B cell (primary cell): Measurements from ENCODE around the gene PIGQ. TPM values are rescaled to one million over a fixed set of nuclear protein-coding genes. Genes with fewer than 3 reads are reported as not detected.

Experiments
- ATAC-seq: fragments of 200-7000 bp; cut with Tn5 transposase; one replicate; pipeline ENCODE4 v1.10.0; 2021; ENCODE audit warnings: low read depth, mild to moderate bottlenecking, moderate number of reproducible peaks, moderate library complexity
- CTCF ChIA-PET: fragments of 350-600 bp; sonication (Branson Sonifier 250); formaldehyde crosslinking; loops from one replicate; lab custom pipeline; 2021; ENCODE audit warnings: antibody characterized with exemption, inconsistent platforms; lab: Charles Lee
- POLR2A ChIA-PET: fragments of 350-600 bp; sonication (Branson Sonifier 250); formaldehyde crosslinking; loops from one replicate; lab custom pipeline; 2021; ENCODE audit warnings: antibody characterized with exemption; lab: Charles Lee
- DNase-seq: peaks from one replicate; pipeline ENCODE4 v3.0.0; 2013
- H2AFZ ChIP-seq: 2 replicates; pipeline ENCODE4 v1.6.1; 2012; ENCODE audit warnings: mild to moderate bottlenecking, low read depth, low read length; ENCODE audit not compliant: insufficient read depth, poor library complexity, severe bottlenecking
- H3K27ac ChIP-seq, 2 donors: 1 replicate in 1 of 2; 2 replicates in 1 of 2; pipeline ENCODE4 v1.5.1; 2012 to 2013; ENCODE audit warnings: low read length in 2 of 2, mild to moderate bottlenecking in 2 of 2, moderate library complexity in 1 of 2
- H3K27me3 ChIP-seq, 4 experiments: fragments of 200-600 bp in 1 of 4; sonication (generic) in 1 of 4; replicated peaks in 1 of 4; 1 replicate in 2 of 4; 2 replicates in 2 of 4; pipeline versions ENCODE4 v1.6.1 to v1.7.0; 2013 to 2016; ENCODE audit warnings: low read length in 3 of 4, mild to moderate bottlenecking in 2 of 4, mixed read lengths in 1 of 4, moderate library complexity in 1 of 4; ENCODE audit not compliant: insufficient read depth in 4 of 4, control insufficient read depth in 3 of 4; ENCODE audit errors: control extremely low read depth in 1 of 4
- H3K36me3 ChIP-seq, 2 experiments: replicated peaks in 1 of 2; 1 replicate in 1 of 2; 2 replicates in 1 of 2; pipeline versions ENCODE4 v1.6.1 to v1.7.1; 2013; ENCODE audit warnings: low read length in 1 of 2; ENCODE audit not compliant: insufficient read depth in 2 of 2, control insufficient read depth in 1 of 2; ENCODE audit errors: control extremely low read depth in 1 of 2, extremely low read depth in 1 of 2
- H3K4me1 ChIP-seq, 2 donors: fragments of 200-600 bp in 1 of 2; sonication (generic) in 1 of 2; 1 replicate in 1 of 2; 2 replicates in 1 of 2; pipeline versions ENCODE4 v1.5.1 to v1.6.1; 2013 to 2017; ENCODE audit warnings: low read length in 2 of 2; ENCODE audit not compliant: control insufficient read depth in 2 of 2, insufficient read depth in 2 of 2
- H3K4me2 ChIP-seq: replicated peaks from 2 replicates; pipeline ENCODE3; 2012; ENCODE audit warnings: mild to moderate bottlenecking, low read depth, low read length; ENCODE audit not compliant: poor library complexity, severe bottlenecking
- H3K4me3 ChIP-seq, 5 experiments: fragments of 200-600 bp in 1 of 5; sonication (generic) in 1 of 5; 1 replicate in 3 of 5; 2 replicates in 2 of 5; pipeline versions ENCODE4 v1.5.1 to v1.7.0; 2011 to 2016; ENCODE audit warnings: low read length in 4 of 5, mild to moderate bottlenecking in 4 of 5, low read depth in 2 of 5, control low read depth in 1 of 5, moderate library complexity in 1 of 5; ENCODE audit not compliant: insufficient read depth in 1 of 5; ENCODE audit errors: control extremely low read depth in 1 of 5, extremely low read depth in 1 of 5
- H3K79me2 ChIP-seq: fragments of 200-600 bp; sonication (generic); one replicate; pipeline ENCODE4 v1.6.0; 2016; ENCODE audit warnings: low read length; ENCODE audit not compliant: control insufficient read depth, insufficient read depth
- H3K9ac ChIP-seq: fragments of 200-600 bp; sonication (generic); 2 replicates; pipeline ENCODE4 v1.6.1; 2017; ENCODE audit warnings: mild to moderate bottlenecking, low read length, moderate library complexity
- H3K9me3 ChIP-seq, 3 donors: one replicate each; pipeline versions ENCODE4 v1.6.1 to v1.7.1; 2013; ENCODE audit warnings: low read length in 2 of 3; ENCODE audit not compliant: control insufficient read depth in 2 of 3, insufficient read depth in 1 of 3; ENCODE audit errors: control extremely low read depth in 1 of 3
- H4K20me1 ChIP-seq: 2 replicates; pipeline ENCODE4 v1.6.0; 2012; ENCODE audit warnings: mild to moderate bottlenecking, low read length; ENCODE audit not compliant: insufficient read depth, control insufficient read depth, poor library complexity, severe bottlenecking
- H3K27ac Mint-ChIP-seq: one replicate; pipeline ENCODE4 v1.8.0; 2021; ENCODE audit warnings: mixed read lengths
- H3K27me3 Mint-ChIP-seq: one replicate; pipeline ENCODE4 v1.8.0; 2021; ENCODE audit warnings: mixed read lengths
- H3K4me1 Mint-ChIP-seq: one replicate; pipeline ENCODE4 v1.8.0; 2021; ENCODE audit warnings: mixed read lengths
- H3K4me3 Mint-ChIP-seq: one replicate; pipeline ENCODE4 v1.8.0; 2021; ENCODE audit warnings: mixed read lengths
- H3K9me3 Mint-ChIP-seq: one replicate; pipeline ENCODE4 v1.8.0; 2022; ENCODE audit warnings: mixed read lengths; ENCODE audit not compliant: insufficient read depth
- EZH2 ChIP-seq: IDR thresholded peaks from 2 replicates; pipeline ENCODE4 v1.6.1; 2012; ENCODE audit warnings: borderline replicate concordance, low read depth, mild to moderate bottlenecking, moderate library complexity, low read length; ENCODE audit not compliant: insufficient read depth, poor library complexity, severe bottlenecking
- WGBS: methylation state at CpG from one replicate; pipeline ENCODE4 v1.1.5; 2013; ENCODE audit warnings: missing lambda C conversion rate; ENCODE audit not compliant: insufficient coverage; 5-methylcytosine and 5-hydroxymethylcytosine counted together
- intact Hi-C: fragments of 100-400 bp; cut with micrococcal nuclease; formaldehyde crosslinking; loops from one replicate; pipeline ENCODE4 v1.10.0; 2022
- polyA plus RNA-seq: library from polyadenylated mRNA; depleted of rRNA; stranded (reverse); fragments of >200 nt; gene quantifications from 2 replicates; pipeline ENCODE4 v1.2.3, GENCODE V29; 2012
- total RNA-seq, 2 donors: library from RNA; stranded (reverse); fragments of 120-200 nt in 1 of 2; gene quantifications; 1 replicate in 1 of 2; 2 replicates in 1 of 2; pipeline versions ENCODE4 v1.2.3 to v1.2.4, GENCODE V29; 2013 to 2022
- TF ChIP-seq, protein P1 (sequence below): fragments of 200-600 bp; IDR thresholded peaks from one replicate; pipeline ENCODE4 v1.8.0; 2022; ENCODE audit warnings: antibody characterized with exemption, mild to moderate bottlenecking

PIGQ gene
- total and polyA plus RNA-seq, 2 donors (not counting 1 experiment from before 2014, with no cell fraction given) = 56.9 to 68.5 TPM

- intact Hi-C loops = no loop called here
- Histone ChIP-seq H3K4me3 (no peak overlapping the region), H3K9ac (no peak overlapping the region), H3K79me2 (peaks cover 72% of the 10 kb centered on the region), H3K4me1 (peaks cover 14 to 25% of the 10 kb centered on the region in 2 donors), H3K9me3 (no peaks in the 10 kb centered on the region), H2AFZ (no peak overlapping the region), H3K27me3 (no peaks in the 10 kb centered on the region), H3K36me3 (no peaks in the 10 kb centered on the region), H4K20me1 (peaks cover 40% of the 10 kb centered on the region), H3K27ac (no peak overlapping the region), H3K4me2 (no peak overlapping the region)
- no peaks in the 10 kb centered on the region for H3K27me3 Mint-ChIP-seq
- no peak overlapping the region for H3K4me3 Mint-ChIP-seq
- H3K9me3 Mint-ChIP-seq = no peaks in the 10 kb centered on the region
- 85% methylated on average over 22 of the region's 24 CpGs for WGBS
- no peak for DNase-seq
- ChIA-PET POLR2A (interaction anchor here (0.6 to 1.4 kb wide), 2 partner anchors 44 to 396 kb away, joined by 3 to 5 read pairs; partner anchors contain the start of gene METTL26), CTCF (interaction anchor here (1.0 kb wide), 1 partner anchor 9 kb away, joined by 4 read pairs; no protein-coding TSS in a partner anchor)
- H3K27ac Mint-ChIP-seq = no peak overlapping the region
- ATAC-seq = no peak
- TF ChIP-seq EZH2 = no peak
- TF ChIP-seq, protein P1, sequence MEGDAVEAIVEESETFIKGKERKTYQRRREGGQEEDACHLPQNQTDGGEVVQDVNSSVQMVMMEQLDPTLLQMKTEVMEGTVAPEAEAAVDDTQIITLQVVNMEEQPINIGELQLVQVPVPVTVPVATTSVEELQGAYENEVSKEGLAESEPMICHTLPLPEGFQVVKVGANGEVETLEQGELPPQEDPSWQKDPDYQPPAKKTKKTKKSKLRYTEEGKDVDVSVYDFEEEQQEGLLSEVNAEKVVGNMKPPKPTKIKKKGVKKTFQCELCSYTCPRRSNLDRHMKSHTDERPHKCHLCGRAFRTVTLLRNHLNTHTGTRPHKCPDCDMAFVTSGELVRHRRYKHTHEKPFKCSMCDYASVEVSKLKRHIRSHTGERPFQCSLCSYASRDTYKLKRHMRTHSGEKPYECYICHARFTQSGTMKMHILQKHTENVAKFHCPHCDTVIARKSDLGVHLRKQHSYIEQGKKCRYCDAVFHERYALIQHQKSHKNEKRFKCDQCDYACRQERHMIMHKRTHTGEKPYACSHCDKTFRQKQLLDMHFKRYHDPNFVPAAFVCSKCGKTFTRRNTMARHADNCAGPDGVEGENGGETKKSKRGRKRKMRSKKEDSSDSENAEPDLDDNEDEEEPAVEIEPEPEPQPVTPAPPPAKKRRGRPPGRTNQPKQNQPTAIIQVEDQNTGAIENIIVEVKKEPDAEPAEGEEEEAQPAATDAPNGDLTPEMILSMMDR = no peak
- H3K4me1 Mint-ChIP-seq = peaks cover 45% of the 10 kb centered on the region
Measured at GRCh38 chr16:592518-593306, 22.9 kb downstream of the PIGQ start.

DNA sequence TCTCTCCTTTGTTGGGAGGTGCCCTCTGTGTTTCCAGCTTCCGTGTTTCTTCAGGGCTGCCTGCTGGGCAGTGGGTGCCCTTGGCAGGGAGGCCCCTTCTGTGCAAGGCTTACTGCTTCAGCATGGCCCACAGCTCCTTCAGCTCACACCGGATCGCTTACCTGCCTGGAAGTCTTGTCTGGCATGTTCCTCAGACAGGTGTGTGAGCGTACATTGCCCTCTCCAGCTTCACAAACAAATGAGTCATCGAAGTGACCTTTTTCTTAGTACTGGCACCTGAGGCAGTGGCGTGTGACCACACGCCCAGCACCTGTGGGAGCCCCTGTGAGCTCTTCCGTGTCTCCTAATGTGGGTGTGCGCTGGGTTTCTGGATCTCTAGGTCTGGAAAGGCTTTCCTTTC lies 23.6 kb downstream of the PIGQ start:
- intact Hi-C loops = no loop called here
- POLR2A ChIA-PET = interaction anchor here (0.6 kb wide), 1 partner anchor 218 kb away, joined by 4 read pairs; no protein-coding TSS in a partner anchor
- Mint-ChIP-seq H3K9me3 (no peaks in the 10 kb centered on the region), H3K27ac (peak overlapping the region; percentile 15), H3K27me3 (no peaks in the 10 kb centered on the region), H3K4me3 (peak overlapping the region; percentile 14), H3K4me1 (peaks cover 39% of the 10 kb centered on the region)
- Histone ChIP-seq H2AFZ (no peak overlapping the region), H3K27me3 (no peaks in the 10 kb centered on the region), H3K4me2 (no peak overlapping the region), H3K36me3 (no peaks in the 10 kb centered on the region), H3K27ac (no peak overlapping the region), H4K20me1 (peaks cover 40% of the 10 kb centered on the region), H3K4me1 (peaks cover 8 to 18% of the 10 kb centered on the region in 2 donors), H3K9me3 (no peaks in the 10 kb centered on the region), H3K9ac (no peak overlapping the region), H3K79me2 (peaks cover 72% of the 10 kb centered on the region), H3K4me3 (no peak overlapping the region)
- no peak for TF ChIP-seq EZH2
- TF ChIP-seq, protein P1 = no peak
- CTCF ChIA-PET = interaction anchor here (0.5 to 1.1 kb wide), 3 partner anchors 8 to 161 kb away, joined by 4 read pairs; no protein-coding TSS in a partner anchor
- 92% methylated on average over 9 of the region's 9 CpGs for WGBS
- no peak for ATAC-seq
- no peak for DNase-seq
